GM21515 (cell line): Measurements from ENCODE around the gene TAF3.

Experiments
- ATAC-seq: cut with Tn5 transposase; IDR thresholded peaks from one replicate; pipeline ENCODE4 v1.9.1; 2021; ENCODE audit not compliant: unreplicated experiment

Gene TAF3

GRCh38 chr10:8044908-8045725 is 226.8 kb downstream of the TAF3 start:
- no peak for ATAC-seq

GRCh38 chr10:8045726-8046494 is 227.6 kb downstream of the TAF3 start:
- ATAC-seq: no peak

- ATAC-seq: no peak
Observed at GRCh38 chr10:8047452-8048280, 229.4 kb downstream of the TAF3 start.

GRCh38 chr10:8048281-8049008 is 230.1 kb downstream of the TAF3 start:
- ATAC-seq: no peak

- ATAC-seq: no peak
Observed at GRCh38 chr10:8049045-8049864, 230.9 kb downstream of the TAF3 start.

- no peak for ATAC-seq
Observed at GRCh38 chr10:8049865-8050555, 231.7 kb downstream of the TAF3 start.

- ATAC-seq: no peak
Observed at GRCh38 chr10:8050556-8051108, 232.3 kb downstream of the TAF3 start.

- ATAC-seq: no peak
Observed at GRCh38 chr10:8051109-8051821, 233.0 kb downstream of the TAF3 start.

GRCh38 chr10:8051851-8052257 is 233.5 kb downstream of the TAF3 start:
- no peak for ATAC-seq

- no peak for ATAC-seq
Observed at GRCh38 chr10:8052341-8052955, 234.1 kb downstream of the TAF3 start.

GRCh38 chr10:8052956-8053445 is 234.7 kb downstream of the TAF3 start:
- no peak for ATAC-seq

- ATAC-seq: peak; percentile 68
Observed at GRCh38 chr10:8053446-8054243, 235.3 kb downstream of the TAF3 start.

- ATAC-seq: peak; percentile 17
Observed at GRCh38 chr10:8054244-8054493, 235.9 kb downstream of the TAF3 start.

- ATAC-seq: peak; percentile 35
Observed at GRCh38 chr10:8054494-8055407, 236.4 kb downstream of the TAF3 start, which contains the start of gene GATA3. Gene GATA3 (plus strand): TSS chr10:8054688. CDS start chr10:8055656, 968 bp downstream.

- no peak for ATAC-seq
Observed at GRCh38 chr10:8055420-8056349, 237.4 kb downstream of the TAF3 start.
